ENCODE measurements around the gene C2CD2L.
"Not testable (repeated sequence)": the region's sequence is repeated elsewhere in the genome, so short reads cannot be mapped to it uniquely, and the experiment has no call there.

C2CD2L gene

GRCh38 chr11:119153049-119153818, 46.1 kb downstream of the C2CD2L start:
- DNase-seq = no peak

DNA sequence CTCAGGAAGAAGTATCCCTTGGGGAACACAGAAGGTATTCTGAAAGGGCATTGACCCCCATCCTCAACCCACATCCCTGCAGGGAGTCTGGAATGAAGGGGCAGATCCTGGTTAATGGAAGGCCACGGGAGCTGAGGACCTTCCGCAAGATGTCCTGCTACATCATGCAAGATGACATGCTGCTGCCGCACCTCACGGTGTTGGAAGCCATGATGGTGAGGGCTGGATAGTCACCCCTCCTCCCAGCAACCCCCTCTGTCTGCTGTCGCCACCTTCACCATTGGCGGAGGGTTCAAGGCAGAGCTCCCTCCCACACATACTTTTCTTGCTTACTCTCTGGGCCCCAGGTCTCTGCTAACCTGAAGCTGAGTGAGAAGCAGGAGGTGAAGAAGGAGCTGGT, 47.0 kb downstream of the C2CD2L start:
- DNase-seq = no peak

GRCh38 chr11:119155733-119156492, 48.8 kb downstream of the C2CD2L start:
- no peak for DNase-seq

DNA sequence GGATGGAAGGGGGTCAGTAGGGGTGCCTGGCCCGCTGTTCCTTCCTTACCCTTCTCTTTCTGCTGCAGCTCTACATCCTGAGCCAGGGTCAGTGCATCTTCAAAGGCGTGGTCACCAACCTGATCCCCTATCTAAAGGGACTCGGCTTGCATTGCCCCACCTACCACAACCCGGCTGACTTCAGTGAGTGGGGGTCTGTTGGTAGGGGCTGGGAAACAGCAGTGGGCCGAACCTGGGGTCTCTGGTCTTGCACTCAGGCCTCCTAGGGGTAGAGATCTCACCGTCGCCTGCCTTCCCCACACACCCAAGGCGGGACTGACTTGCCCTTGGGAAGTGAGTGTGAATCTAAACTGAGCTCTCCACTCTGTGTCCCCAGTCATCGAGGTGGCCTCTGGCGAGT, 49.4 kb downstream of the C2CD2L start:
- no peak for DNase-seq

DNA sequence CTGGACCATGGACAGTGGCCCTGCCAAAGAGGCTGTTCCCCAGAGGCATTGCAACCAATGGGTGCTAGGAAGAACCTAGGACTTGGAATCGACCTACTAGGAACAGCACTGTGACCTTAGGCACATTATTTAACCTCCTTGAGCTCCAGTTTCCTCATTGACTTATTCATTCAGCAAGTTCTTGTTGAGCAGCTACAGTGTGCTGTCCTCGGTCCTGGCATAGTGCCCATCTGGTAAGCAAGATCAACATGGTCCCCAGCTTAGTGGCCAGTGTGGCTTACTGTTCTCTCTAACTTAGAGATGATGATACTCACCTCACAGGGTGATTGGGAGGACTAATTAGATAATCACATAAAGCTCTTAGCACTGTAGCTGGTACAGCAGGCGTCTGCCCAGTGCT, 49.9 kb downstream of the C2CD2L start:
- DNase-seq = no peak

DNA sequence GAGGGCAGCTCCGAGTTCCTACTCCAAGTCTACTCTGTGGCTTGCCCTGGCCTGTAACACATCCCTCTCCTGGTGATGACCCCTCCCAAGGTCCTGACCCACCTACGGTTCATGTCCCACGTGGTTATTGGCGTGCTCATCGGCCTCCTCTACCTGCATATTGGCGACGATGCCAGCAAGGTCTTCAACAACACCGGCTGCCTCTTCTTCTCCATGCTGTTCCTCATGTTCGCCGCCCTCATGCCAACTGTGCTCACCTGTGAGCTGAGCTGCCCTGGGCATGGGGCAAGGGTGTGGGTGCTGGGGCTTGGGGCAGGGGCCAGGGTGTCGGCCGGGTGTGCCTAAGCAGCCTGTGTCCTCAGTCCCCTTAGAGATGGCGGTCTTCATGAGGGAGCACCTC, 51.3 kb downstream of the C2CD2L start:
- DNase-seq = no peak

GRCh38 chr11:119160151-119160550, 53.0 kb downstream of the C2CD2L start:
- no peak for DNase-seq

DNA sequence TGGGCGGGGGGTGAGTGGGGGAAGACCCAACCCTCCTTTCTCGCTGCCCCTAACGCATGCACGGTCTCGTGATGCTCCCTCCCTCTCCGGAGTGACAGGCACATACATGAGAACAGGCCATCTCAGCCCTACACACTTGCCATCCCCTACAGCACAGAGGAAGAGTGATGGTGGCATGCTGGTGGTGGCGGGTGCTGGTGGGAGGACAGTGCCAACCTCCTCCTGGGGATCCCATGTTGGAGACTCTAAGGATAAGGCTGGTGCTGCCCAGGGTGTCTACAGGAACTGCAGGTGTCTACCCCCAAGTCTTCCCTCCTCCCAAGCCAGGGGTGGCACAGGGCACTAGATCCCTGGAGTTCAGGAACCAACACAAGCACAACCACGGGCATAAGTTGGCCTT, 54.7 kb downstream of the C2CD2L start:
- no peak for DNase-seq

- DNase-seq = no peak
These were observed 59.4 kb downstream of the C2CD2L start for GRCh38 chr11:119166368-119167076.

- not testable (repeated sequence) for DNase-seq
These were observed 59.9 kb downstream of the C2CD2L start for GRCh38 chr11:119167077-119167458.

DNA sequence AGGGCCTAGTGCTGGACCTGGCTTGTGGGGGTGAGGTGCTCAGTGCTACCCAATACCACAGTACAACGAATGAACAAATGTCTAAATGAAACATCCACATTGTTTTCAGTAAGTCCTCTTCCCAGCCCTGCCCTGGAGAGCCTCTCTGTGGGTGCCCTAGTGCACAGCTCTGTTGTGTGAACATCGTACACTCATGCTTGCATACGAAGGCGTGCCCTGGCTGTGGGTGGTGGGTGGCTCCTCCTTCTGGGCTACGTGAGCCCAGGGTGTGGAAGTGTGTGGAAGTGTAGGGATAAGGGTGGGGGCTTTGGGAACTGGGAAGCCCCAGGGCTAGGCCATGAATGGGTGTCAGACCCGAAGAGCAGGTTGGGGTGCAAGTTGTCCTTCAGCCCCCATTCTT, 60.8 kb downstream of the C2CD2L start:
- DNase-seq = no peak

Measured in T1000 (cell line).